H9 (cell line): ENCODE results near the gene FBXO34. TPM values are rescaled to one million over a fixed set of nuclear protein-coding genes. Genes with fewer than 3 reads are reported as not detected.

Experiments used
- DNase-seq: peaks from one replicate; pipeline ENCODE4 v3.0.0-alpha.2; 2017
- H2AFZ ChIP-seq: one replicate; pipeline ENCODE4 v1.6.1; 2013; ENCODE audit warnings: mild to moderate bottlenecking, low read length, control low read depth, moderate library complexity
- H2AK5ac ChIP-seq: 2 replicates; pipeline ENCODE4 v1.6.1; 2013; ENCODE audit warnings: low read length, control low read depth, mixed read lengths; ENCODE audit not compliant: insufficient read length
- H2BK120ac ChIP-seq: one replicate; pipeline ENCODE4 v1.6.1; 2013; ENCODE audit warnings: low read depth, mild to moderate bottlenecking, low read length, control low read depth, inconsistent platforms; ENCODE audit not compliant: poor library complexity, severe bottlenecking
- H2BK12ac ChIP-seq: 2 replicates; pipeline ENCODE4 v1.6.1; 2013; ENCODE audit warnings: low read length, control low read depth, mixed read lengths, low read depth; ENCODE audit not compliant: insufficient read length
- H2BK15ac ChIP-seq: 2 replicates; pipeline ENCODE4 v1.6.1; 2013; ENCODE audit warnings: low read depth, low read length, control low read depth
- H2BK20ac ChIP-seq: one replicate; pipeline ENCODE4 v1.6.1; 2013; ENCODE audit warnings: low read depth, mild to moderate bottlenecking, low read length, control low read depth, inconsistent platforms; ENCODE audit not compliant: poor library complexity, severe bottlenecking
- H2BK5ac ChIP-seq: 2 replicates; pipeline ENCODE4 v1.6.1; 2013; ENCODE audit warnings: low read length, control low read depth, mixed read lengths; ENCODE audit not compliant: insufficient read length
- H3K14ac ChIP-seq: 2 replicates; pipeline ENCODE4 v1.6.1; 2013; ENCODE audit warnings: low read length, control low read depth; ENCODE audit not compliant: insufficient read depth
- H3K18ac ChIP-seq: 2 replicates; pipeline ENCODE4 v1.6.1; 2013; ENCODE audit warnings: low read depth, mild to moderate bottlenecking, mixed read lengths, low read length, control low read depth; ENCODE audit not compliant: insufficient read length
- H3K23ac ChIP-seq: 2 replicates; pipeline ENCODE4 v1.6.1; 2013; ENCODE audit warnings: low read length, control low read depth, mixed read lengths, low read depth; ENCODE audit not compliant: insufficient read length
- H3K23me2 ChIP-seq: 2 replicates; pipeline ENCODE4 v1.6.1; 2013; ENCODE audit warnings: low read depth, mild to moderate bottlenecking, mixed read lengths, low read length, control low read depth; ENCODE audit not compliant: insufficient read length, poor library complexity, severe bottlenecking
- H3K27ac ChIP-seq: 2 replicates; pipeline ENCODE4 v1.5.1; 2013; ENCODE audit warnings: low read length, control low read depth, mixed read lengths, low read depth; ENCODE audit not compliant: insufficient read length
- H3K27me3 ChIP-seq: 2 replicates; pipeline ENCODE4 v1.6.1; 2013; ENCODE audit warnings: low read length, control low read depth, inconsistent platforms; ENCODE audit not compliant: insufficient read depth
- H3K4ac ChIP-seq: 2 replicates; pipeline ENCODE4 v1.6.1; 2013; ENCODE audit warnings: low read depth, mild to moderate bottlenecking, control low read depth, inconsistent platforms, low read length, moderate library complexity
- H3K4me1 ChIP-seq: 2 replicates; pipeline ENCODE4 v1.6.1; 2013; ENCODE audit warnings: low read length, control low read depth, inconsistent platforms; ENCODE audit not compliant: insufficient read depth
- H3K4me2 ChIP-seq: 2 replicates; pipeline ENCODE4 v1.6.1; 2013; ENCODE audit warnings: low read length, control low read depth, mixed read lengths; ENCODE audit not compliant: insufficient read length, insufficient read depth
- H3K56ac ChIP-seq: 2 replicates; pipeline ENCODE4 v1.6.1; 2013; ENCODE audit warnings: low read depth, mild to moderate bottlenecking, mixed read lengths, low read length, control low read depth; ENCODE audit not compliant: insufficient read length
- H3K79me1 ChIP-seq: 2 replicates; pipeline ENCODE4 v1.6.1; 2013; ENCODE audit warnings: low read depth, mild to moderate bottlenecking, moderate library complexity, low read length, control low read depth, inconsistent platforms; ENCODE audit not compliant: insufficient read depth, poor library complexity, severe bottlenecking
- H3K79me2 ChIP-seq: 2 replicates; pipeline ENCODE4 v1.6.1; 2013; ENCODE audit warnings: low read length, control low read depth, inconsistent platforms; ENCODE audit not compliant: insufficient read depth
- H3K9ac ChIP-seq: 2 replicates; pipeline ENCODE4 v1.6.1; 2013; ENCODE audit warnings: low read length, control low read depth, mixed read lengths; ENCODE audit not compliant: insufficient read length; ENCODE audit errors: extremely low read depth
- H3K9me3 ChIP-seq: one replicate; pipeline ENCODE4 v1.6.1; 2013; ENCODE audit warnings: low read depth, low read length, inconsistent platforms; ENCODE audit not compliant: control insufficient read depth
- H3T11ph ChIP-seq: one replicate; pipeline ENCODE4 v1.6.1; 2013; ENCODE audit warnings: mild to moderate bottlenecking, low read length, control low read depth, inconsistent platforms
- H4K20me1 ChIP-seq: one replicate; pipeline ENCODE4 v1.6.1; 2013; ENCODE audit not compliant: control insufficient read depth, insufficient read length, insufficient read depth
- H4K5ac ChIP-seq: 2 replicates; pipeline ENCODE4 v1.6.1; 2013; ENCODE audit warnings: low read depth, mild to moderate bottlenecking, mixed read lengths, low read length, control low read depth; ENCODE audit not compliant: insufficient read length
- H4K8ac ChIP-seq: replicated peaks from 2 replicates; pipeline ENCODE4 v1.6.1; 2013; ENCODE audit warnings: low read length, control low read depth, mixed read lengths, low read depth; ENCODE audit not compliant: insufficient read length
- H4K91ac ChIP-seq: 2 replicates; pipeline ENCODE4 v1.6.1; 2013; ENCODE audit warnings: low read depth, mild to moderate bottlenecking, moderate library complexity, mixed read lengths, low read length, control low read depth; ENCODE audit not compliant: insufficient read length
- H3K27ac Mint-ChIP-seq, 3 experiments: 2 replicates in 2 of 3; 3 replicates in 1 of 3; pipeline ENCODE4 v1.8.0; 2020 to 2021; ENCODE audit warnings: mixed read lengths in 3 of 3, mild to moderate bottlenecking in 1 of 3, moderate library complexity in 1 of 3
- H3K27me3 Mint-ChIP-seq: 2 replicates; pipeline ENCODE4 v1.8.0; 2021; ENCODE audit warnings: low read depth, mild to moderate bottlenecking, moderate library complexity, mixed read lengths
- H3K36me3 Mint-ChIP-seq, 3 experiments: 2 replicates in 2 of 3; 3 replicates in 1 of 3; pipeline ENCODE4 v1.8.0; 2020 to 2021; ENCODE audit warnings: low read depth in 3 of 3, mixed read lengths in 3 of 3; ENCODE audit not compliant: insufficient read depth in 1 of 3
- H3K4me1 Mint-ChIP-seq, 2 experiments: 2 replicates each; pipeline ENCODE4 v1.8.0; 2020; ENCODE audit warnings: mixed read lengths in 2 of 2
- H3K4me3 Mint-ChIP-seq, 2 experiments: 2 replicates in 1 of 2; 3 replicates in 1 of 2; pipeline ENCODE4 v1.8.0; 2020 to 2021; ENCODE audit warnings: mild to moderate bottlenecking in 2 of 2, mixed read lengths in 2 of 2, moderate library complexity in 1 of 2
- H3K9me3 Mint-ChIP-seq, 2 experiments: 2 replicates in 1 of 2; 3 replicates in 1 of 2; pipeline ENCODE4 v1.8.0; 2020; ENCODE audit warnings: mild to moderate bottlenecking in 2 of 2, mixed read lengths in 2 of 2, moderate library complexity in 1 of 2
- CTCF ChIP-seq: fragments of 200-600 bp; sonication (generic); conservative IDR thresholded peaks from 3 replicates; pipeline ENCODE4 v1.8.0; 2021; ENCODE audit warnings: antibody characterized with exemption, mild to moderate bottlenecking
- WGBS: extraction: QIAGEN DNeasy Blood & Tissue Kit; methylation state at CpG from one replicate; pipeline ENCODE4 v1.1.7; 2013; ENCODE audit warnings: missing lambda C conversion rate, low lambda C conversion rate, mixed read lengths; ENCODE audit not compliant: insufficient read length; ENCODE audit errors: extremely low coverage; 5-methylcytosine and 5-hydroxymethylcytosine counted together
- total RNA-seq: library from RNA; stranded (reverse); gene quantifications from 2 replicates; pipeline ENCODE4 v1.2.1, GENCODE V29; 2021

Gene FBXO34
- total RNA-seq, 1 experiment from 2014 or later: 12.0 TPM

- H3K9me3 Mint-ChIP-seq: no peaks in the 10 kb centered on the region
Observed at GRCh38 chr14:55243386-55243785, 27.8 kb upstream of the FBXO34 start.

More at GRCh38 chr14:55243386-55243785, 27.8 kb upstream of the FBXO34 start:
- H4K20me1 ChIP-seq: no peaks in the 10 kb centered on the region
- no peak overlapping the region; a peak in 1 of 7 replicates for H3K27ac Mint-ChIP-seq
- H3K27me3 Mint-ChIP-seq: peaks cover 36% of the 10 kb centered on the region
- no peak overlapping the region for H2BK20ac ChIP-seq
- H3K18ac ChIP-seq: no peak overlapping the region
- WGBS: no CpG with 5 or more reads among the region's 3 CpGs
- no peaks in the 10 kb centered on the region; the same call in 1 of the 2 replicates for H3K4me1 ChIP-seq
- no peak overlapping the region for H4K8ac ChIP-seq
- H2BK120ac ChIP-seq: no peak overlapping the region
- H2BK5ac ChIP-seq: no peak overlapping the region
- H3K9me3 ChIP-seq: no peaks in the 10 kb centered on the region
- H4K5ac ChIP-seq: no peak overlapping the region
- H3K23ac ChIP-seq: no peak overlapping the region
- H3K36me3 Mint-ChIP-seq: no peaks in the 10 kb centered on the region; a peak in 1 of 7 replicates
- H3K14ac ChIP-seq: no peak overlapping the region
- H4K91ac ChIP-seq: no peak overlapping the region
- no peak overlapping the region for H3K4me2 ChIP-seq
- H3K79me2 ChIP-seq: no peaks in the 10 kb centered on the region
- H3K4ac ChIP-seq: no peak overlapping the region
- H3K9ac ChIP-seq: no peak overlapping the region
- no peaks in the 10 kb centered on the region for H3K79me1 ChIP-seq
- H2AK5ac ChIP-seq: no peak overlapping the region
- H3K23me2 ChIP-seq: no peaks in the 10 kb centered on the region
- no peaks in the 10 kb centered on the region for H3K27me3 ChIP-seq
- no peak overlapping the region for H2AFZ ChIP-seq
- no peak overlapping the region for H3T11ph ChIP-seq
- H2BK12ac ChIP-seq: no peak overlapping the region
- no peak for DNase-seq
- H2BK15ac ChIP-seq: no peak overlapping the region
- H3K4me1 Mint-ChIP-seq: peaks cover 4 to 9% of the 10 kb centered on the region in 2 experiments; a peak in 3 of 4 replicates
- H3K4me3 Mint-ChIP-seq: no peak overlapping the region
- no peak for TF ChIP-seq CTCF
- no peak overlapping the region for H3K56ac ChIP-seq
- H3K27ac ChIP-seq: no peak overlapping the region
